HG02798 (cell line): Measurements from ENCODE around the gene CDK6.

Source experiments
- ATAC-seq: cut with Tn5 transposase; IDR thresholded peaks from one replicate; pipeline ENCODE4 v1.9.1; 2021; ENCODE audit warnings: mild to moderate bottlenecking; ENCODE audit not compliant: unreplicated experiment, poor library complexity

Gene CDK6

GRCh38 chr7:92694211-92694610 is 142.2 kb downstream of the CDK6 start:
- no peak for ATAC-seq

GRCh38 chr7:92693519-92693918 is 142.9 kb downstream of the CDK6 start:
- ATAC-seq: no peak

- ATAC-seq: peak; percentile 84
Measured at GRCh38 chr7:92691578-92691977, 144.8 kb downstream of the CDK6 start.

- no peak for ATAC-seq
Measured at GRCh38 chr7:92685136-92686042, 151.0 kb downstream of the CDK6 start.

GRCh38 chr7:92684274-92684673 is 152.1 kb downstream of the CDK6 start:
- ATAC-seq: no peak

- ATAC-seq: no peak
Measured at GRCh38 chr7:92682903-92683539, 153.4 kb downstream of the CDK6 start.

GRCh38 chr7:92682330-92682729 is 154.0 kb downstream of the CDK6 start:
- no peak for ATAC-seq

GRCh38 chr7:92681633-92682032 is 154.7 kb downstream of the CDK6 start:
- no peak for ATAC-seq

- no peak for ATAC-seq
Measured at GRCh38 chr7:92680442-92680841, 155.9 kb downstream of the CDK6 start.

GRCh38 chr7:92678291-92678920 is 158.0 kb downstream of the CDK6 start:
- ATAC-seq: no peak

GRCh38 chr7:92674379-92674778 is 162.0 kb downstream of the CDK6 start:
- ATAC-seq: peak; percentile 50

- no peak for ATAC-seq
Measured at GRCh38 chr7:92671505-92672169, 164.7 kb downstream of the CDK6 start.

GRCh38 chr7:92670204-92670851 is 166.0 kb downstream of the CDK6 start:
- ATAC-seq: no peak

- no peak for ATAC-seq
Measured at GRCh38 chr7:92669616-92670165, 166.7 kb downstream of the CDK6 start.

- ATAC-seq: no peak
Measured at GRCh38 chr7:92668564-92668963, 167.8 kb downstream of the CDK6 start.

GRCh38 chr7:92667816-92668535 is 168.4 kb downstream of the CDK6 start:
- ATAC-seq: no peak

- ATAC-seq: no peak
Measured at GRCh38 chr7:92665926-92666325, 170.4 kb downstream of the CDK6 start.

GRCh38 chr7:92661651-92662050 is 174.7 kb downstream of the CDK6 start:
- ATAC-seq: no peak

GRCh38 chr7:92658671-92659070 is 177.7 kb downstream of the CDK6 start:
- ATAC-seq: no peak
